ENCODE data around the gene TMEM131L.
"Not testable (repeated sequence)": the region's sequence is repeated elsewhere in the genome, so short reads cannot be mapped to it uniquely, and the experiment has no call there.

TMEM131L gene

DNA sequence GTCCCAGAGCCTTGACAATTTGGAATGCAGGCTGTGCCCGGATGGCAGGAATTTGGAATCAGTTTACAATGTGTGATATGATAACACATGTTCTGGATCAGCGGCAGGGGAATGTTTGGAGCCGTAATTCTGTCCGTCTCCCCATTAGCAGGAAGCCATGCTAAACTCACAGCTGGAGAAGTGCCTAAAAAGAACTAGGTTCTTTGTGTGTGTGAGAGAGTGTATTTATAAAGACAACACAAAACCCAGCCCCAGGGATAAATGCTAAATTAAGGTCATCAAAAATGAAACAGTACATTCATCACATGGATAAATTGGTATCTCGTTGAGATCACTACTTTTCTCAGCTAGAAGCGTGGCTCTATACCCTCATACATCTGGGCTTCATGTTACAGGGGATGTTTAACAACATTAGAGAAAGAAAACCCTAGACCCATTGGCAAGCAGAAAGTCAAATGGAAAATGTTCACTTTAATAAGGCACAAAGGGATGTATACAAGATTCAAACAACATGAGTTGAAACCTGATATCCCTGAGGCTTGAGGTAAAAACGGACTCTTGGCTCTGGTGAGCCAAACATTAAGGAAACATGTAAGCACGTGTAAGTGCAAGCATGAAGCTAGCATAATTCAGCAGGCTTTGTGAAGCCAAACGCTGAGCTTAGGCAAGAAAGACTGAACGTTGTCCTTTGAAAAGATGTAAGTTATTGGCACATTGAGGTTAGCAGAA lies 18.0 kb upstream of the TMEM131L start:
- DNase-seq = peak; percentile 47 to 64

DNA sequence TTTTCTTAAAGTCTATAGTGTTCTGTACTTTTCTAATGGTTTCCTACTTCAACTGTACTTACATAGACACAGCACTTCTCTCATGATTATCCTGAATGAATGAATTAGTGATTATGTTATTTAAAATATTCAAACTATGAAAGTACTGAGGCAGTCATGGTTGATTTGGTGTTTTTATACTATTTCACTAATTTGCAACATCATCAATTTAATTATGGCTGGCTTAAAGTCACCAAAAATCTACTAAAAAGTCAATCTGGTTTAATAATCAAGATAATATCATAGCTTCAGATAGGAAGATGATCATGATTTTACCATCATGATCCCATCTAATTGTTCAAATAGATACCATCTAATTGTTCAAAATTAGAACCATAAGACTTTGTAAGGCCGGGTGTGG lies 16.8 kb upstream of the TMEM131L start:
- no peak for DNase-seq

DNA sequence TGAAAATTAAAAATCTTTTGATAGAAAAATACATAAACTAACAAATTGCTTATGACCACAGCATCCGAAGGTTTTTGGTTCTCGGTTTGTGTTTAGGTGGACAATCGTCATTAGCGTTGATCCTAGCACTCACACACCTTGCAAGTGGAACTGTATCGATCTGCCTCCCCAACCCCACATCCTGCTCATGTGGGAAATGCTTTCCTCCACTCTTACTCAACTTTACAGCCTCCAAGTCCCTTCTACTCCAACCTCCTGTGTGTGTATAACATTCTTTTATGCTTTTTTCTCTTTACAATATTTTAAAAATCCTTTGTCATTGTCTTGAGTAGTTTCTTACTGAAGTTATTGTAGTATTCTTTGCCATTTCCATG lies 15.6 kb upstream of the TMEM131L start:
- DNase-seq = no peak

DNA sequence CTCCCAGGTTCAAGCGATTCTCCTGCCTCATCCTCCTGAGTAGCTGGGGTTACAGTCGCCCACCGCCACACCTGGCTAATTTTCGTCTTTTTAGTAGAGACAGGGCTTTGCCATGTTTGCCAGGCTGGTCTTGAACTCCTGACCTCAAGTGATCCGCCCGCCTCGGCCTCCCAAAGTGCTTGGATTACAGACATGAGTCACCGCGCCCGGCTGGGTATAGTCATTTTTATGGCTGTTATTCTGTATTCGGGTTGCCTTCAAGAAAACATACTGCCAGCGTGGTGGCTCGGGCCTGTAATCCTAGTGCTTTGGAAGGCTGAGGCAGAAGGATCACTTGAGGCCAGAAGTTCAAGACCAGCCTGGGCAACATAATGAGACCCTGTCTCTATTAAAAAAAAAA lies 15.0 kb upstream of the TMEM131L start:
- not testable (repeated sequence) for DNase-seq

DNA sequence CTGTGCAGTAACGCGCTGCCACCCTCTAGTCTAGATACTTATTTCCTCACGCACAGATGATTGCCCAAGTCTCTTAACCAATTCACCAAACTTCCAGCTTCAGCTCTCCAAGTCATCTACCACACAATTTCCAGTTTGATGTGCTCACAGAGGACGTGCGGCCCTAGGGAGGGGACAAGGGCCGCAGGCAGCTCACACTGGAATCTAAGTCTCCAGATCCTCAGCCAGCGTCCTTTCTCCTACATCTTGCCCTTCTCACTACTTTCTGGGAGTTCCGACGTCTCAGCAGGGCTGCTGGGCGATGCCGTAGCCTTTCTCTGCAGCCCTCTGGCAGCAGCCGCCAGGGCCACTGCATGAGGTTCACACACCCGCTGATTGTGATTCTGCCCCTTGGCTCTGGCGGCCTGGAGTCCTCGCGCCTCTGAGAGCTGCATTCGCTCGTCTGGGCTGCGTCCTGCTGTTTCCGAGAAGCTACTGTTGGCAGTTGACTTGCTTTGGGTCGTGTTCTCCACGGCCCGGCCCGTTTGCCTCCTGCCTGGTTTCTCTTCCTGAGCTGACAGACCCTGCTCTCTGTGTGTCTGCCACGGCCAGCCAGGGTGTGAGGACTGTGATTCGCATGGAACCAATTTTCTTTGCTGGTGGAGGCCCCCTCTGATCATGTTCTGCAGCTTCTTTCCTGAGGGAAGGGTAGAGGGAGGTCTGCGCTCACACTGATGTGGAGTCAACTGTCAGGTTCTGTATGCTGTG lies 14.1 kb upstream of the TMEM131L start:
- no peak for DNase-seq

DNA sequence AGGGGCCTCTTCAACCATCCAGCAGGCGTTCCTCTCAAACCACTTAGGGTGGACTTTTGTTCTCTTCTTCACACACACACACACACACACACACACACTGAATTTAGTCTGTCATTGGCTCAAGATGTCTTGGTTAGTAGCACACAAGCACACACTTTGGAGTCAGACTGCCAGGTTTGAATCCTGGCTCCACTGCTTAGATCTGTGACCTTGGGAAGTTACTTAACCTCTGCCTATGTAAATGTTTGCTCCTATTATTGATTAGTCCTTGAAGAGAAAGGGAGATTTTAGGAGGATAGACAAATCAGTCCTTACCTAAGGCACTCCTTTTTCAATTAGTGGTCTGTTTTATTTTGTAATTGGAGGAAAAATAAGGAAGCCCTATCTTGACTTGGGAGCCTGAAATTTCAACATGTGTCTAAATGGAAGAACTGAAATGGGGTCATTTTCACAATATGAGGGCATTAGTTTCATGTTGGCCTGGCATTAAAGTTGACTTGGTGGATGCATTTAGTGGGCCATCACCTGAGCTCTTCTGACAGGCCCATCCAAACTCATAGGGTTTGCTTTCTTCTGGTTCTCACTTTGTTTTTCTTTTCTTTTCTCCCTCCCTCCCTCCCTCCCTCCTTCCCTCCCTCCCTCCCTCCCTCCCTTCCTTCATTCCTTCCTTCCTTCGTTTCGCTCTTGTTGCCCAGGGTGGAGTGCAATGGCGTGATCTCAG lies 13.3 kb upstream of the TMEM131L start:
- DNase-seq = no peak

DNA sequence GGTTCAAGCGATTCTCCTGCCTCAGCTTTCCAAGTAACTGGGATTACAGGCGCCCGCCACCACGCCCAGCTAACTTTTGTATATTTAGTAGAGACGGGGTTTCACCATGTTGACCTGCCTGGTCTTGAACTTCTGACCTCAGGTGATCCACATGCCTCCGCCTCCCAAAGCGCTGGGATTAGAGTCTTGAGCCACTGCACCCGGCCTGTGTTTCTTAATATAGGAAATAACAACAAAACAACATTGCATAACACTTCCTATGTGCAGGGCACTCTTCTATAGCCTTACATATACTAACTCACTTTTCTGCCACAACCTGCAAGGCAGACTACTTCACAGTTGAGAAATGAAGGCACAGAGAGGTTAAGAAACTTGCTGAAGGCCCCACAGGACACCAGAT lies 12.8 kb upstream of the TMEM131L start:
- DNase-seq = no peak

DNA sequence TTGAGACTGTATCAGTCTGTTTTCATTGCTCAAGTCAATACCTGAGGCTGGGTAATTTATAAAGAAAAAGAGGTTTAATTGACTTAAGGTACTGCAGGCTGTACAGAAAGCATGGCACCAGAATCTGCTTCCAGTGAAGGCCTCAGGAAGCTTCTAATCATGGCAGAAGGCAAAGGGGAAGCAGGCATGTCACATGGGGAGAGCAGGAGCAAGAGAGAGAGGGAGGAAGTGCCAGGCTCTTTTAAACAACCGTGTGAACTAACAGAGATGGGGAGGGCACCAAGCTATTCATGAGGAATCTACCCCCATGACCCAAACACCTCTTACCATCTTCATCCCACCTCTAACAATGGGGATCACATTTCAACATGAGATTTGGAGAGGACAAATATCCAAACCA lies 7.2 kb upstream of the TMEM131L start:
- DNase-seq = no peak

DNA sequence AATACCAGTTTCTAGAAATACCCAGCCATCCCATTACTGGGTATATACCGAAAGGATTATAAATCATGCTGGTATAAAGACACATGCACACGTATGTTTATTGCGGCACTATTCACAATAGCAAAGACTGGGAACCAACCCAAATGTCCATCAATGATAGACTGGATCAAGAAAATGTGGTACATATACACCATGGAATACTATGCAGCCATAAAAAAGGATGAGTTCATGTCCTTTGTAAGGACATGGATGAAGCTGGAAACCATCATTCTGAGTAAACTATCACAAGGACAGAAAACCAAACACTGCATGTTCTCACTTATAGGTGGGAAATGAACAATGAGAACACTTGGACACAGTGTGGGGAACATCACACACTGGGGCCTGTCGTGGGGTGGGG lies 4.6 kb upstream of the TMEM131L start:
- DNase-seq = not testable (repeated sequence)

DNA sequence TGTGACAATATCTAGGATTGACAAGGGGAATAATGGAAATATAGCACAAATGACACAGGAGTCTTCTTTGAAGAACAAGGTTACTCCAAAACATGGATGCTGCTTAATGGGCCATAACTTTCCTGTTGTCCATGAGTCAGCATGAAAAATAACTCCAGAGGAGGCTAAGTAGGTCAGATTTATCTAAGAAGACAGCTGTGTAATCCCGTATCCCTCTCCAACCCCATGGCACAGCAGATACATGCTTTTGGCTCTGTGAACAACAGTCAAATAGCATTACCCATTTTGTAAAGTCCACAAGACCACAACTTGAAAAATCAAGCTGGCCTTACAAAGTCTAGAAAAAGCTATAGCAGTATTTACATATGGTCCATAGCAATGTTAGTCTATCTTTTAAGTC lies 2.1 kb upstream of the TMEM131L start:
- DNase-seq = no peak

DNA sequence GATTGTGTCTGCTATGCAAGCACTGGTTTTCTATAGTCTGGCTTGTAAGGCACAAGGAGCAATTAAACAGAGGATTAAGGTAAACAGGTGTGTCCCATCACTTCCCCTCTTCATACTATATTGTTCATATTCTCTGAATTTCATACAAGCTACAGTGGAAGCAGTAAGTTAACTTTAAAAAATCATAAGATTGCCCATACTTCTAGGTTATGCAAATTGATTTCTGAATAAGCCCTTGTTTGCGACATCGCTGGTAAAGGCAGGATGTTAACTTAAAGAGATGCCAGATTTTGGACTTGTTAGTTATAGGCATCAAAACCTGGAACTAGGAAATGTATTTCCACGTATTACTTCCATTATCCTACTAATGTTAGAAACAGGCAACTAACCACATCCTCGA lies 1.0 kb upstream of the TMEM131L start:
- no peak for DNase-seq

DNA sequence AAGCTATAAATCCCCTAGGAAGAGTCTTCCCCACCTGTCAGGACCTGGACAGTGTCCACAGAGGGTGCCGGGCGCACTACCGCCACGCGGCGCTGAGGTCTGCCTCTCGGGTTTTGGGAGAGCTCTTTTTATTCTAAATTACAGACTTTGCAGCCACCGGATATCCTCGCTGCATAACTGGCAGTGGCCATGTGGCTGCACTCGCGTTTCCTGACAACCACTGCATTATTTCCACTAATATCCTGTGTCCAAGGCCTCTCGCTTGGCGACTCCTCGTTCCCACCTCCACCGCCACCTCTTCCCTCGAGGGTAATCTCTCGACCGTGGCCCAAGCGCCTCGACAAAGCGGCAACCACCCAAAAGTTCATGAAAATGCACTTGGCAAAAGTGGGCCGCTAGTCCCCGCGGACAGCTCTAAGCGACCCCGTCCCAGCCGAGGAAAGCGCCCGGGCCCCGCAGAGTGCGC lies 512 bp upstream of the TMEM131L start:
- no peak for DNase-seq

DNA sequence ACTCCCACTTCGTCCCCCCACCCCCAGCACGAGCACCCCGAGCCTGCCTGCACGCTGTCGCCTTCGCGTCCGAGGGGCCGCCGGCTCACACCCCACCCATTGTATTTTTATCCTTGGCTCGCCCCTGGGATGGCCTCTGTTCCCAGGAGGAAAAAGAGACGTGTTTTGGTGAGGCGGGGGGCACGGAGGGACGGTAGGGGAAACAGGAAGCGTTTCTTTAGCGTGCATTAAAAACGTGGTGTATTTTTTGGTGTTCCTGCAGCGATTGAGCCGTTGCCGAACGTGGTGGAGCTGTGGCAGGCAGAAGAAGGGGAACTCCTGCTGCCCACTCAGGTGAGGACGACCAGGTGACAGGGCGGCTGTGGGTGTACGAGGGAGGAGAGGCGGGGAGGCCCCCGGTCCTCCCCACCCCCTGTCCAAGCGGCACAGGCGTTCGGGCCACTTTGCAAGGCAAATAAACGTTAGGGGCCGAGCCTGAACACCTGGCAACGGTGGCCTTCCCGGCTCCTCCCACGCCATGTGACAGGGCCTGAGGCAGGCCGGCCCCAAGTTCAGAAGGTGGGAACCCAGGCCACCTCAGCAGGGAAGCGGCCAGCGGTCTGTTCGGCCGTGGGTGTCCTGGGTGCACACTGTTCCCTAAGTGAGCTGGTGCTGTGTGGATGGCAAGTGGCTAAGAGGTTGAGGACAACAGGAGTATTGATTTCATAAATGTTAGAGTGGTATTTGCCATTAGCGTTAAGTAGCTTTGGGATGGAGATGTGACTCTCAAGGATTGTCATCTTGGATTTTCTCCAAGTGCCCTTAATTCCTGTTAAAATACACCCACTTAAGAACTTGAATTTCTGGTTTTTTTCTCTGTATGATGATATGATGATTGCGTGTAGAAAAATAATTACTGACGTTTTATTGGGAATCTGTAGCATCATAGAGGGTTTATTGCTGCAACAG lies 1.1 kb downstream of the TMEM131L start:
- no peak for DNase-seq

DNA sequence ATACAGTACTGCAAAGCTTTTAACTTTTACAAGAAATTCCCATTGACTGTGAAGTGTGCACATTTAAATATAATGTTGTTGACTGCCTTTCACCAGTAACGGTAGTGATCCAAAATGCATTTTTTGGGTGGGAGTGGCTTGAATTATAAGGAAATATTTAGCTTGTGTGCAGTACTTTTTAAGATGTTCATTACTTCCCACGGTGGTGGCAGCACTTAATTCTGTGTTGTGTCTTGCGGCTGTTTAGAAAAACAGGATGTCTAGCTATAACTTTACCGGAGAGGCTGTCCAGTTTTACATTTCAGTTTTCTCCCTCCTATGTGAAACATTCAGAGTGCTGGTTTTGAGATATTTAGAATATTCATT lies 1.7 kb downstream of the TMEM131L start:
- no peak for DNase-seq

DNA sequence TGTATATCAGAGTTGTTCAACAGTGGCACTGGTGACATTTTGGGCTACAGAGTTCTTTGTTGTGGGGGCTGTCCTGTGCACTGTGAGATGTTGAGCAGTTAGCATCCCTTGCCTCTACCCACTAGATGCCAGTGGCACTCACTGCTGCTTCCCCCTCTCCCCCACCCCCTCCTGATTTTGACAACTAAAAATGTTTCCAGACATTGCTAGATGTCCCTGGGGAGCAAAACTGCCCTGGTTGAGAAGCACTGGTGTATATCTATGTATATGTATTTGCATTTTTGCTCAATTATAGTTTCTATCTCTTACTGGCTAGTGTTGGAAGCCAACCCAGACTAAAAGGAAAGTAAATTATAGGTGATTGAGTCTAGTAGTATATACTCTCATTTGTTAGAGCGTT lies 2.4 kb downstream of the TMEM131L start:
- DNase-seq = no peak

DNA sequence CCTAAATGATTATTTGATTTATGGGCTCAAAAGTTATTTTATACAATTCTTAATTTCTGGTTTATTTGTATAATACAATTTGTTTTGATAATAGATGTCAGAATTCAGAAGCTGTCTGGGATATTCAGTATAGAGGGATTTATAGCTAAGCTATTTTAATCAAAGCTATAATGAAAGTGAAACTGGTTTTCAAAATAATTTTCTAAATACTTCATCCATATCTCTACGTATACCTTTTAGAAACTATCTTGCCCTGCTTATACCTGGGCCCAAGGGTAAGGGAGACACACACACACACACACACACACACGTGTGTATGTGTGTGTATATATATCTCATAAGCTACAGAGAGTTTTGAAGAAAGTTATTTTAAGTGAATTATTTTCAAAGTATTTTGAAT lies 2.9 kb downstream of the TMEM131L start:
- DNase-seq = no peak

DNA sequence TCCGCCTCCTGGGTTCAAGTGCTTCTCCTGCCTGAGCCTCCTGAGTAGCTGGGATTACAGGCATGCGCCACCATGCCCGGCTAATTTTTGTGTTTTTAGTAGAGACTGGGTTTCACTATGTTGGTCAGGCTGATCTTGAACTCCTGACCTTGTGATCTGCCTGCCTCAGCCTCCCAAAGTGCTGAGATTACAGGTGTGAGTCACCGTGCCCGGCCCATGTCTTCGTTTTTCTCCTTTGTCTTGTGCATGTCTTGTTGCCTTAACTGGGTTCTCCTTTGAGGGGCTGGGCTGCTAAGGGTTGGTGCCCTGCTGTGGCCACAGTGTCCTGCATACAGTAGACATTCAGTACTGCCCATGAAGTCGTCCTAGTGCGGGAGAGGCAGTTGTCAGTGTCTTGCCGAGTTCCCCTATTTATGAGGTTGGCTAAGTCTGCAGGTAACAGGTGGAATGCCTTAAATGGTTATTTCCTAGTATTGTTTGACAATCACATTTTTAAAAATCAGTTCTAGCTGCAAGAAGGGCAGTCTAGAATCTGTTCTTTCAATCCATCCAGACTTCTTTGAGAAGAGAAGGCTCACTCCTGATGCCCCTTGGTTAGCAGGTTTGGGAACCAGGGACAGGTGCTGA lies 5.0 kb downstream of the TMEM131L start:
- not testable (repeated sequence) for DNase-seq

DNA sequence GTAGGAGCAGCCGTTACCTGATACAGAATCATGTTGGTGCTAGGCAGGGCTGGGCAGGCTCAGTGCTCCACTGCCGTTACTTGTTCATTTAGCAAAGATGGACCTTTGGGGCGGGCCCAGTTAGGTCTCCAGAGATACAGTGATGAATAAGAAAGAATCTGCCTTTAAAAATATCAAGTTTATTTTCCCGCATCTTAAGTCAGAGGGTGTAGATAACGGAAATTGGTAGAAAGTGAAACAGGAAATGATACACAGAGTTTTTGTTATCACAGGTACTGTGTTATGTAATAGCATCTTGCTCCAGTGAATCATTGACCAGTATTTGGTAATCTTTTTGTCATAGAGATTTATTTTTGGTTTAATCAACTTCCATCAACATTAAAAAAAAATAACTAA lies 5.5 kb downstream of the TMEM131L start:
- no peak for DNase-seq

DNA sequence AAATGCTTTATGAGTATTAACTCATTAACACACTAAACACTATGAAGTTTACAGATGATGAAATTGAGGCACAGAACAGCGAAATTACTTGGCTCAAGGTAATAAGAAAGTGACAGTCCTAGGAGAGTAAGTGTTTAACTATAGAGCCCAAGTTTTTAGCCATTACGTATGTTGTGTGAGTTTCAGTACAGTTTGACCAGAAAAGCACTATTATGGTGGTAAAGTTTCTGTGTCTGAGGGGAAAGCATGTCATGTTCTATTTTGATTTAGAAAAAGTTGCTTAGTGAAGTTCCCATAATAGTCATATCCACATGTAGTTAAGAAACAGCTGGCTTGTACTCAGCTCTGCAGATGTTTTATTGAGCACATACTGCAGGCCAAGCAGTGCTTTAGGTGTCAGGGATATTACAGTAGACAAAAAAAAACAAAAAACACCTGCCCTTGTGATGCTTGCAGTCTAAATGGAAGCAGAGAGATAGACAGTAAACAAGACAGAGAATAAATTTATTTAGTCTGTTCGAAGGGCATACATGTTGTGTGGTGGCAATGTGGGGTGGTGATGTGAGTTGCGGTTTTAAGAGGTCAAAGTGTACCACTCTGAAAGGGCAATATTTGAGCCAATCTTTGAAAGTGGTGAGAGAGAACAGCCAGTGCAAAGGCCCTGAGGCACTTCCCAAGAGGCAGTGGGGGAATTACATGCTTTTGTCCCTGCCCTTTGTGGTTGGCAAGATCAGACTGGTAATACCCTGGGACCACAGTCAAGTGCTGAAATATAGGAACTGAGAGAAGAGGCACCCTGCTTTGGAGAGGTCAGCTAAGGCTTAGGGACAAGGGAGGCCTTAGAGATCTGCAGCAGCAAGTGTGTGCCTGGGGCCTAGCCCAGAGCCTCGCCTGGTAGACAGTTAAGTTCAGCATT lies 6.2 kb downstream of the TMEM131L start:
- no peak for DNase-seq

DNA sequence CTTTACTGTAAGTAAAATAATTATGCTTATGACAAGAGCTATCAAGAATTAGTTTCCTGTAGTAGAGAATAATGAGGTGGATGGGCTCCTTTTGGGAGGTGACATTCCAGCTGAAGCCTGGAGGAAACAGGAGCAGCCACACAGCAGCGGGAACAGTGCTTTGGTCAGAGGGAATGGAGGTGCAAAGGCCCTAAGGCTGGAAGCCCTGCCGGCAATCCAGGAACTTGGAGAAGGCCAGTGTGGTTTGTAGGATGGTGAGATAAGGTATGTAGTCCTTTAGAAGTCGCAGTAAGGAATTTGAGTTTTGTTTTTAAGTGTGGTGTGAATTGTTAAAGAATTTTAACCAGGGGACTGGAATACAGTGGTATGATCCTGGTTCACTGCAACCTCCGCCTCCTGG lies 8.1 kb downstream of the TMEM131L start:
- DNase-seq = no peak
